A673 (cell line): ENCODE data around the gene CCDC171.

ENCODE experiments used
- CTCF ChIP-seq: fragments of 300-800, 200-600 bp; sonication (generic); conservative IDR thresholded peaks from 2 replicates; pipeline ENCODE4 v1.5.1; 2017; ENCODE audit warnings: low read depth, mild to moderate bottlenecking, antibody characterized with exemption, low read length, moderate library complexity, mixed read lengths
- EZH2 ChIP-seq: fragments of 200-600 bp; sonication (generic); IDR thresholded peaks from 2 replicates; pipeline ENCODE4 v1.6.1; 2017; ENCODE audit warnings: borderline replicate concordance, low read depth, mild to moderate bottlenecking, mixed read lengths, antibody characterized with exemption, low read length; ENCODE audit not compliant: poor library complexity, severe bottlenecking

- no peak for TF ChIP-seq CTCF
- no peak for TF ChIP-seq EZH2
Observed at GRCh38 chr9:15843316-15843715, 290.5 kb downstream of the CCDC171 start.
